Measurements from ENCODE around the gene CFL2. TPM values are rescaled to one million over a fixed set of nuclear protein-coding genes. Genes with fewer than 3 reads are reported as not detected.

Gene CFL2
- total RNA-seq, 3 donors from 2014 or later: 6.5 to 126 (median 20.9) TPM

DNA sequence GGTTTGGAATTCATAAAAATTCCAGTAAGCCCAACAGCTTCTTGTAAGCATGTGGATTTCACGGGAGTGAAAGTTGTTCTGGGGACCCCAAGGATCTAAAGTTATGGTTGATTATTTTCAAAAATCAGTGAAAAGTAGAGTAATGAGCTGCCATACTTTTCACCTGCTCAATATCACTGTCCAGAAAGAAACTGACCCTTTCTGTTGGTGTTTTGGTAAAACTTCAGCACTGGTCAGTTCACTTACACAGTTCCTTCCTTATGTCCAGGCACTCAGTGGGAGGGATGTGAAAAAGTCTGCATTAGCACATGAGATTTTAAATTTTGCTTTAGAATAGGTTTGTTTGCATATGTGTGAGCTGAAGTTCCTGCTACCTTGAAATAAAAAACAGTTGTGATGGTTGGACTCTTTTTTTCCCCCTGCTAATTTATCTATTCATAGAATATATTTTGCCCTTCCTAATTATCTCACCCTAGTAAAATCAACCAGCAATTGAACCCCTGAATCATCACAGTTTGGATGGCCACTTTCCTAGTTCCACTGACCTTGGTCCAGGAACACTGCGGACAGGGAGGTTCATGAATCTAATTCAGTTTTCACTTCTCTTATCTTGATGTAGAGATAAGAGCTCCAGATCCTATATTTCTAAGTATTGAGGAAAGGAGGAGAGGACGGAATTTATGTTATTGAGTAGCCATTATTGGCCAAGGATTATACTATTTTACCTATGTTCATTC, 25.8 kb downstream of the CFL2 start:
- ATAC-seq: no peak
- Histone ChIP-seq H3K4me1 (ENCODE audit: low read depth) (no peaks in the 10 kb centered on the region), H3K9me3 (no peaks in the 10 kb centered on the region), H3K36me3 (ENCODE audit: low read depth) (no peaks in the 10 kb centered on the region), H3K4me3 (no peak overlapping the region)
- TF ChIP-seq, protein P1, sequence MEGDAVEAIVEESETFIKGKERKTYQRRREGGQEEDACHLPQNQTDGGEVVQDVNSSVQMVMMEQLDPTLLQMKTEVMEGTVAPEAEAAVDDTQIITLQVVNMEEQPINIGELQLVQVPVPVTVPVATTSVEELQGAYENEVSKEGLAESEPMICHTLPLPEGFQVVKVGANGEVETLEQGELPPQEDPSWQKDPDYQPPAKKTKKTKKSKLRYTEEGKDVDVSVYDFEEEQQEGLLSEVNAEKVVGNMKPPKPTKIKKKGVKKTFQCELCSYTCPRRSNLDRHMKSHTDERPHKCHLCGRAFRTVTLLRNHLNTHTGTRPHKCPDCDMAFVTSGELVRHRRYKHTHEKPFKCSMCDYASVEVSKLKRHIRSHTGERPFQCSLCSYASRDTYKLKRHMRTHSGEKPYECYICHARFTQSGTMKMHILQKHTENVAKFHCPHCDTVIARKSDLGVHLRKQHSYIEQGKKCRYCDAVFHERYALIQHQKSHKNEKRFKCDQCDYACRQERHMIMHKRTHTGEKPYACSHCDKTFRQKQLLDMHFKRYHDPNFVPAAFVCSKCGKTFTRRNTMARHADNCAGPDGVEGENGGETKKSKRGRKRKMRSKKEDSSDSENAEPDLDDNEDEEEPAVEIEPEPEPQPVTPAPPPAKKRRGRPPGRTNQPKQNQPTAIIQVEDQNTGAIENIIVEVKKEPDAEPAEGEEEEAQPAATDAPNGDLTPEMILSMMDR (IDR thresholded peaks at IDR 0.05): no peak
- intact Hi-C loops (cut with DNase I, micrococcal nuclease): no loop called here
- DNase-seq: no peak

DNA sequence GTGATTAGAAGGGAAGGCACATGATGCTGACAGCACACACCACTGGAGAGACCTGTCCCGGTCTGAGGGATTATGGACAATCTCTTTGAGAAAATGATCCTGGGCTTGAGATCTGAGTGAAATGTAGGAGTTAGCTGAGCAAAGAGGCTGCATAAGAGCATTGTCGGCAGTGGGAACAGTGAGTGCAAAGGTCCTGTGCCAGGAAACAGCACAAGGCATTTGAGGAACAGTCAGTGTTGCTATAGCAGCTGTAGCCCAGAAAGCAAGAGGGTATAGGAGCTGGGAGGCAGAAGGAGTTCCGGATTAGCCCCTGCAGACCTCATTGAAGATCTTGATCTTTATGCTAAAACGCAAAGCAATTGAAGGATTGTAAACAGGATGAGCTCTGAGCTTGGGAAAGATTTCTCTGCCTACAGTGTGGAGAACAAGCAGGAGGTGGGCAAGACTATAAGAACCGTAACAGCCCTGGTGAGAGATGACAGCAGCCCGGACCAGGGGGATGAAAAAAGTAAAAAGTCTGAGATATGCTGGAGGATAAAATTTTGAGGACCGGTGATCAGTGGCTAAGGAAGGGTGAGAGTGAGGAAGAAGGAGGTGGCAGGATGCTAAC, 28.5 kb downstream of the CFL2 start:
- intact Hi-C loops (cut with DNase I, micrococcal nuclease): no loop called here
- no peaks in the 10 kb centered on the region for H3K9me3 ChIP-seq
- TF ChIP-seq, protein P1 (IDR thresholded peaks at IDR 0.05): no peak
- no peaks in the 10 kb centered on the region for H3K36me3 ChIP-seq (ENCODE audit: low read depth)
- no peak overlapping the region for H3K4me3 ChIP-seq
- DNase-seq (no peak), ATAC-seq (no peak)
- H3K4me1 ChIP-seq (ENCODE audit: low read depth): no peaks in the 10 kb centered on the region

GRCh38 chr14:34684578-34684977, 29.8 kb downstream of the CFL2 start:
- no peak for ATAC-seq
- intact Hi-C loops (cut with DNase I, micrococcal nuclease): no loop called here
- no peaks in the 10 kb centered on the region for H3K36me3 ChIP-seq (ENCODE audit: low read depth)

DNA sequence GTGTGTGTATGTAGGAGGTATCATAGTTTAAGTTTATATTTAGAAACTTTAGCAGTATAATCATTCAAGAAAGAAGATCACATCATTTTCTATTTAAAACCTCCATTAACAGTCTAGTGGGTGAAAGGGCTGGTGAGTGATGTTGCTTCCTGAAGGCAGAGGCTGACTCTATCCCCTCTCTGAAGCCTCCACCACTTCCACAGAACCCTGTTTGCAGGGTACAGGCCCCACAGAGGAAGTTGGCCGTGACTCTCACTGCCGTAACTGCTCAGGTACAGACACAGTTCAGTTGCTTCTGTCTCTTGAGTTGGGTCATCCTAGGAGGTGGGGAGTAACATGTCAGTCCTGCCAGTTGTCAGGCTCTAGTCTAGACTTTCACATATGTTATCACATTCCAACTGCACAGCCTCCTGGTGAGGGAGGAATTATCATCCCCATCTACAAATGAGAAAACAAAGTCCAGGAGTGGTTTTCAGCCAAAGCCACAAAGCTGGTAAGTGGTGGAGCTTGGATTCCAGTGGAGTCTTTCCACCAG, 31.5 kb downstream of the CFL2 start:
- ATAC-seq: no peak
- Histone ChIP-seq H3K36me3 (ENCODE audit: low read depth) (no peaks in the 10 kb centered on the region), H3K4me1 (ENCODE audit: low read depth) (no peaks in the 10 kb centered on the region), H3K4me3 (no peak overlapping the region), H3K9me3 (no peaks in the 10 kb centered on the region)
- intact Hi-C loops (cut with DNase I, micrococcal nuclease): no loop called here
- TF ChIP-seq, protein P1 (IDR thresholded peaks at IDR 0.05): no peak
- DNase-seq: no peak

More at GRCh38 chr14:34684578-34684977, 29.8 kb downstream of the CFL2 start:
- H3K4me1 ChIP-seq (ENCODE audit: low read depth): no peaks in the 10 kb centered on the region
- DNase-seq: no peak
- H3K9me3 ChIP-seq: no peaks in the 10 kb centered on the region
- no peak overlapping the region for H3K4me3 ChIP-seq
- TF ChIP-seq, protein P1 (IDR thresholded peaks at IDR 0.05): no peak

DNA sequence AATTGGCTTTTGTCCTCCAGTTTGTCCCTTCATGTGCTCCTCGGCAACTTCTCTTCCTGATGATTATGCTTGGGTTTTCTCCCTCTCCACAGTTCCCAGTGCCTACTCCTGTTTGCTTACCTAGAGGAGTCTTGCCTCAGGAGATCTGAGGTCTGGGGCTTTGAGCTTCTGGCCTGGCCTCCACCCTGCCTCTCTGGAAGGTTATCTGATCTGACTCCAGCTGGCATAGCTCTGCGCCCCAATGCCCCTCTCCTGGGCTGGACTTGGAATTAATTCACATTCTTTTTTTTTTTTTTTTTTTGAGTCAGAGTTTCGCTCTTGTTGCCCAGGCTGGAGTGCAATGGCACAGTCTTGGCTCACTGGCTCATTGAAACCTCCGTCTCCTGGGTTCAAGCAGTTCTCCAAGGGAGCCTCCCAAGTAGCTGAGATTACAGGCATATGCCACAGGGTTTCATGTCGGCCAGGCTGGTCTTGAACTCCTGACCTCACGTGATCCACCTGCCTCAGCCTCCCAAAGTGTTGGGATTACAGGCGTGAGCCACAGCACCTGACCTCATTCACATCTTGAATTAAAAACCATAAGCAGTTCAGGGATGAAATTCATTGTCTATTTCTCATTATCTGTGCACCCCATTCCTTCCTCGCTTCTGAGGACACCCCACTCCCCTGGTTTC, 33.5 kb downstream of the CFL2 start:
- intact Hi-C loops (cut with DNase I, micrococcal nuclease): no loop called here
- H3K36me3 ChIP-seq (ENCODE audit: low read depth): no peaks in the 10 kb centered on the region
- TF ChIP-seq, protein P1 (IDR thresholded peaks at IDR 0.05): no peak
- no peaks in the 10 kb centered on the region for H3K9me3 ChIP-seq
- ATAC-seq (no peak), DNase-seq (no peak)
- H3K4me1 ChIP-seq (ENCODE audit: low read depth): no peaks in the 10 kb centered on the region
- no peak overlapping the region for H3K4me3 ChIP-seq

Measured in mucosa of descending colon (tissue), 3 donors.